Measurements from ENCODE around the gene FUT7.

The FUT7 gene

GRCh38 chr9:137026828-137027227 is 5.1 kb downstream of the FUT7 start:
- TF ChIP-seq, protein P1, sequence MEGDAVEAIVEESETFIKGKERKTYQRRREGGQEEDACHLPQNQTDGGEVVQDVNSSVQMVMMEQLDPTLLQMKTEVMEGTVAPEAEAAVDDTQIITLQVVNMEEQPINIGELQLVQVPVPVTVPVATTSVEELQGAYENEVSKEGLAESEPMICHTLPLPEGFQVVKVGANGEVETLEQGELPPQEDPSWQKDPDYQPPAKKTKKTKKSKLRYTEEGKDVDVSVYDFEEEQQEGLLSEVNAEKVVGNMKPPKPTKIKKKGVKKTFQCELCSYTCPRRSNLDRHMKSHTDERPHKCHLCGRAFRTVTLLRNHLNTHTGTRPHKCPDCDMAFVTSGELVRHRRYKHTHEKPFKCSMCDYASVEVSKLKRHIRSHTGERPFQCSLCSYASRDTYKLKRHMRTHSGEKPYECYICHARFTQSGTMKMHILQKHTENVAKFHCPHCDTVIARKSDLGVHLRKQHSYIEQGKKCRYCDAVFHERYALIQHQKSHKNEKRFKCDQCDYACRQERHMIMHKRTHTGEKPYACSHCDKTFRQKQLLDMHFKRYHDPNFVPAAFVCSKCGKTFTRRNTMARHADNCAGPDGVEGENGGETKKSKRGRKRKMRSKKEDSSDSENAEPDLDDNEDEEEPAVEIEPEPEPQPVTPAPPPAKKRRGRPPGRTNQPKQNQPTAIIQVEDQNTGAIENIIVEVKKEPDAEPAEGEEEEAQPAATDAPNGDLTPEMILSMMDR (IDR thresholded peaks at IDR 0.05; ENCODE audit: low read depth, low read length) = no peak
- H3K4me3 ChIP-seq (ENCODE audit: low read depth, low read length) = no peak overlapping the region

DNA sequence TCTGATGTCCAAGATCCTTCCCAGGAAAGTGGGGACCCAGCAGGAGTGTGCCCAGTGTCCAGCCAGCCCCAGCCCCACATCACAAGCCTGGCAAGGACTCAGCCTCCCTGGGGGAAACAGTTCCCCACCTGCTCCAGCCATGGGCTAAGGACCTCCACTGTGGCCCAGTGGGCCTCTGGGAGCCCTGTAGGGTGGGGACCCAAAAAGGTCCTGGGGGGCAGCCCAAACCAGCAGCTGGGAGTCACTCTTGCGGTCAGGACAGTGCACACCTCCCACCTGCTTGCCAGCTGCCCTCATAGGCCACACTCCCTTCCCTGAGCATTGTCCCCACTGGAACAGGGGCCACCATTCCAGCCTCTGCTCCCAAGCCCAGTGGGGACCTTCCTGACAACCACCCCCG is 5.5 kb downstream of the FUT7 start:
- H3K4me3 ChIP-seq (ENCODE audit: low read depth, low read length) = no peak overlapping the region
- TF ChIP-seq, protein P1 (IDR thresholded peaks at IDR 0.05; ENCODE audit: low read depth, low read length) = no peak

DNA sequence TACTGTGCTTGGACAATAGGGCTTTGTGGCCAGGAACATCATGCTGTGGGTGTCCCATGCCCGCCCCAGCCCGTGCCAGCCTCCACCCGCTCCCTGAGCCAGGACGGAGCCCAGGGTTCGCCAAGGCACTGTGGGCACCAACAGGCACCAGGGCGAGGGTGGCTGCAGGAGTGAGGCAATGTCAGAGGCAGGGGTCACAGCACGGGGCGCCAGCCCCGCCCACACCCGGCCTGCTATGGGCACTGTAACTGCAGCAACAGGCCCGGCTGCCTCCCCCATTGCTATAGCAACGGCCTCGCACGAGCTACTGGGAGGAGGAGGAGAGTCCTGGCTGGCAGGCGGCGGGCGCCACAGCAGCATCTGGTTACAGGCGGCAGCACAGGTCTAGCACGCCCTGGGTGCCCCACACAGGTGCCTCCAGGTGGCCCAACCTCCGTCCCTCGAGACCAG is 6.3 kb downstream of the FUT7 start:
- TF ChIP-seq, protein P1 (IDR thresholded peaks at IDR 0.05; ENCODE audit: low read depth, low read length) = no peak
- H3K4me3 ChIP-seq (ENCODE audit: low read depth, low read length) = no peak overlapping the region

DNA sequence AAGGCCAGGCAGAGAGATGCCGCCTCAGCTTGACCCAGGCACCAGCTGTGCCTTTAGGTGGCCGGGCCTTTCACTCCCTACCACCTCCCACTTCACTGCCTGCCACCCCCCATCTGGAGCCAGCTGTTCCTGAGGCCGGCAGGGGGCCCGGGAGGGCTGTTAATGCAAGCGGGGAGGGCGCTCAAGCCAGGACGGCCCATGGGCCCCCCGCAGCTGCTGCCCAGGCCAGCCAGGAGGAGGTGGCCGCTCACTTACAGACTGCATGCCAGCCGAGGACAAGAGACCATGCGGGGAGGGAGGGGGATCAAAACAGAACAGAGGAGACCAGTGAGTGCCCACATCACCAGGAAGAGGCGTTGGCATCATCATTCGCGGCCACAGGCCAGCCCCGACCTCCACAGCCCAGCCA is 8.3 kb downstream of the FUT7 start:
- TF ChIP-seq, protein P1 (IDR thresholded peaks at IDR 0.05; ENCODE audit: low read depth, low read length) = no peak

DNA sequence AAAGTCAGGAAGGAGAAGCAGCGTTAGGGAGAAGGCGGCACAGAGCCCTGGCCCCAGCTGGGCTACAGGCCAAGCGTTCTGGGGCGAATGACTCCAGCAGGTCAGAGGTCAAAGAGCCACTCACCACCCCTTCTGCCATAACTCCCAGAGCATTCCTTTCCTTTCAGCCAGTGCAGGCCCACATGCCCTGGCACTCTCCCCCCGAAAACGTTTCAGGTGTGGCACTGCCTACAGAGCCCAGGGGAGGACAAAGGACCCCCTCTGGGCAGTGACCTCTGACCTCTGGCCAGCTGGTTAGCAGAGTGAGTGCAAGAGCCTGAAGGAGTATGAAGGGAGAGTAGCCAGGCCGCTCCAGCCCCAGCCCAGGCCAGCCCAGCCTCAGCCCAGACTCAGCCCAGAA is 8.7 kb downstream of the FUT7 start:
- TF ChIP-seq, protein P1 (IDR thresholded peaks at IDR 0.05; ENCODE audit: low read depth, low read length) = no peak

More for the DNA sequence above, 8.3 kb downstream of the FUT7 start:
- no peak overlapping the region for H3K4me3 ChIP-seq (ENCODE audit: low read depth, low read length)

GRCh38 chr9:137022662-137023008 is 9.3 kb downstream of the FUT7 start:
- H3K4me3 ChIP-seq (ENCODE audit: low read depth, low read length) = no peak overlapping the region
- TF ChIP-seq, protein P1 (IDR thresholded peaks at IDR 0.05; ENCODE audit: low read depth, low read length) = no peak

More for the DNA sequence above, 8.7 kb downstream of the FUT7 start:
- H3K4me3 ChIP-seq (ENCODE audit: low read depth, low read length) = no peak overlapping the region

DNA sequence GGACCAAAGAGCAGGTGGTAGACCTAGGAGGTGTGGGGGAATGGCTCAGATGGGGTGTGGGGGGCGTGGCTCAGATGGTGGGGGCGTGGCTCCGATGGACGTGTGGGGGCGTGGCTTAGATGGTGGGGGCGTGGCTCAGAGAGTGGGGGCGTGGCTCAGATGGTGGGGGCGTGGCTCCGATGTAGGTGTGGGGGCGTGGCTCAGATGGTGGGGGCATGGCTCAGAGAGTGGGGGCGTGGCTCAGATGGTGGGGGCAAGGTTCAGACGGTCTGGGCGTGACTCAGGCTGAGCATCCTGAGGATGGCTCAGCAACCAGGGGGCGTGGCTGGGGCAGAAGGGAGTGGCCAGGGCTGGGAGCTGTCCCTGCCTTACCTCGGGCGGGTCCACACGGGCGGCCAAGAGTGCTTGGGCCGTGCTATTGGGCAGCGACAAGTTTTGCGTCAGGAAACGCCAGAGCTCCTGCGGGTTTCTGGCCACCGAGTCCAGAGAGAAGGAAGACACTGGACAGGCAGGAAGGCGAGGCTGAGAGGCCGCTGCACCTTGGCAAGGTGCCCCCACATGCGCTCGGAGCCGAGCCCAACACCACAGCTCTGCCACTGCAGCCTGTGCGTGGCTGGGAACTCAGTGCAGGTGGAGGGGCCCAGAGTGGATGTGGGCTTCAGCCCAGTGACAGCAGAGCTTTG is 9.8 kb downstream of the FUT7 start:
- H3K4me3 ChIP-seq (ENCODE audit: low read depth, low read length) = no peak overlapping the region

More for the DNA sequence above, 9.8 kb downstream of the FUT7 start:
- TF ChIP-seq, protein P1 (IDR thresholded peaks at IDR 0.05; ENCODE audit: low read depth, low read length) = no peak

All from WI38 (cell line).